ENCODE measurements around the gene AP5S1.
A peak's percentile ranks its signal among the peaks of the same experiment; 100 is the strongest.
"Not testable (repeated sequence)": the region's sequence is repeated elsewhere in the genome, so short reads cannot be mapped to it uniquely, and the experiment has no call there.

The AP5S1 gene, protein sequence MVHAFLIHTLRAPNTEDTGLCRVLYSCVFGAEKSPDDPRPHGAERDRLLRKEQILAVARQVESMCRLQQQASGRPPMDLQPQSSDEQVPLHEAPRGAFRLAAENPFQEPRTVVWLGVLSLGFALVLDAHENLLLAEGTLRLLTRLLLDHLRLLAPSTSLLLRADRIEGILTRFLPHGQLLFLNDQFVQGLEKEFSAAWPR

DNA sequence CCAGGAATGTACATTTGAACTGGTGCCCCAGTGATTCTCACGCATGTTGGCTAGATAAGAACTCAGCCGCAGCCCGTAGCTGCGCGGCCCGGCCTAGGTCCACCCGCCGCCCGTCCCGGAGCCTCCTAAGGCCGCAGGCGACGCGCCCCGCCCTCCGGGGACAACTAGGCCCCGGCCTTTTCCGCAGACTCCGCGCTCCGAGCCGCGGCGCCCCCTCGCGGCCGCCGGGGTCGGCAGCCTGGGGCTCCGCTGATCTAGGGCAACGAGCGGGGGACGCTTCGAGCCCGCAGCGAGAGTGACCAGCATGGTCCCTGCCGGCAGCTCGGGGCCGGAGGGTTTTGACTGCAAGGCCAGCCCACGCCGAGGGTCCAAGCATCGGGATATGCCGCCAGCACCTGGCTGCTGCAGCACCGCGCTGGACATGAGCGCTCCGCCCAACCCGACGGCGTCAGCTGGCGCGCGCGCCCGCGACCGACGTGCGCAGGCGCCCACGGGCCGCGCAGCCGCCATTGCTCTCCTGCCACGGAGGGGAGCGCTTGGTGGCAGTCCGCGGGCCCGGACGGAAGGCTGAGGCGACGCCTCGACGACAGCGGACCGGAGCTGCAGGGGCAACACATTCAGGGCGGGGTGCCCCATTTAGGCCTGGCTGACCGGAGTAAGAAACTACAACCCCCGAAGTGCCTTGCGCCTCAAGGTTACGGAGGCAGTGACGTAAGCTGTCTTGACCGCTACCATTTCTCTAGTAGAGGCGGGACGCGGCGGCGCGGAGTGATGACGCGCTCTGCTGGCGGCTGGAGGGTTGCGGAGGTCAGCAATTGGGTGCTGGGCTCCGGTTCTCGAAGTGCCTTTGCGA, at the start of gene AP5S1:
Gene AP5S1 (plus strand): TSS at position 500 of the 853 bp plus-strand sequence. CDS start 1,571 bp downstream, outside the sequence.
- DNase-seq: peak; percentile 94

DNA sequence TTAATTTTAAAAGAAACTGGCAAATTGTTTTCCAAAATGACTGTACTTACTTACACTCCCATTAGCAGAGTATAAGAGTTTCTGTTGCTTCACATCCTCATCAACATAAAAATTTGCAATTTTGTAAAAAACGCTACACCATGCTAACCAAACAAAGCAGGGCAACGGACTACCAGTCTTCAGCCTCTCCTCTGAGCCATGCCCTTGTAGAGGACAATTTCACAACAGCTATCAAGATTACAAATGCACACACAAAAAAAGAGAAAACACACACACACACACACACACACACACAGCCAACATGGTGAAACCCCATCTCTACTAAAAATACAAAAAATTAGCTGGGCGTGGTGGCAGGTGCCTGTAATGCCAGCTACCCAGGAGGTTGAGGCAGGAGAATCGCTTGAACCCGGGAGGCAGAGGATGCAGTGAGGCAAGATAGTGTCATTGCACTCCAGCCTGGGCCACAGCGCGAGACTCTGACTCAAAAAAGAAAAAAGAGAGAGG, 48.7 kb upstream of the AP5S1 start:
- no peak for DNase-seq

DNA sequence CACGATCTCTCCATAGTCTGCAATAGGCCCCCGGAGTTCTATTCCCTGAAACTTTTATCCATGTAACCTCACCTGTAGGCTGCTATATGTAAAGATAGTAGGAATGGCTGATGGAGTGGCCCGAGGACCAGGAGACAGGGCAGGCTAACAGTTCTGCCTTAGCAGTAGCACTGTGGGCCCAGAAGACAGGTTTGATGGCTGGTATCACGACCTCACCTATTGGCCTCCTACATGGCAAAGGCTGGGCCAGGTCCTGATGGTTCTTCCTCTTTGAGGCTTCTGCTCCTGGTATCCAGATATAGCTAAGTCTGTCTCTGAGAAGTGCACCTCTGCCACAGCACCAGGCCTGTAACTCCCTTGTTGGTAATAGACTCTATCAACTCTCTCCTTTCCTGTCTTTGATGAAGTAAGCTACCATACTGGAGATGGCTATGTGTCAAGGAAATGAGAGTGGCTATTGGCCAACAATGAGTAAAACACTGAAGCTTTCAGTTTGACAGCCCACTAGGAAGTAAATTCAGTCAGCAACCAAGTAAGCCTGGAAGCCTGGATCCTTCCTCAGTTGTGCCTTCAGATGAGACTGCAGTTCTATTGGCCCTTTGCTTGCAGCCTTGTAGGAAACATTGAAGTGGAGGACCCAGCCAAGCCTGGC, 44.8 kb upstream of the AP5S1 start:
- DNase-seq: no peak

DNA sequence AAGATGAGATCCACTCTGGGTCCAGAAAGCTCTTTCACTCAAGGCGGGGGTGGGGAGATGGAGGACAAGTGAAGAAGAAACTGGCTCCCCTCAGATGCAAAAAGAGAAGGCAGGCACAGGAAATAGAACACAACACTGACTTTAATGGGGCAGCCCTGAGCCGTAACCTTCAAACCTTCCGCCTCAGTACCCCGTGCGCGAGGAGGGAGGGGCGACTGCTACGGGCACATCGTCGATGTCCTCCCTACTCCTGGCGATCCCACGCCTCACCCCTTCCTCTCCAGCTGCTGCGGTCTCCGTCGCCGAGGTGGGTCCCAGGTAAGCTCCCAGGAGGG, 43.0 kb upstream of the AP5S1 start:
- DNase-seq: no peak

DNA sequence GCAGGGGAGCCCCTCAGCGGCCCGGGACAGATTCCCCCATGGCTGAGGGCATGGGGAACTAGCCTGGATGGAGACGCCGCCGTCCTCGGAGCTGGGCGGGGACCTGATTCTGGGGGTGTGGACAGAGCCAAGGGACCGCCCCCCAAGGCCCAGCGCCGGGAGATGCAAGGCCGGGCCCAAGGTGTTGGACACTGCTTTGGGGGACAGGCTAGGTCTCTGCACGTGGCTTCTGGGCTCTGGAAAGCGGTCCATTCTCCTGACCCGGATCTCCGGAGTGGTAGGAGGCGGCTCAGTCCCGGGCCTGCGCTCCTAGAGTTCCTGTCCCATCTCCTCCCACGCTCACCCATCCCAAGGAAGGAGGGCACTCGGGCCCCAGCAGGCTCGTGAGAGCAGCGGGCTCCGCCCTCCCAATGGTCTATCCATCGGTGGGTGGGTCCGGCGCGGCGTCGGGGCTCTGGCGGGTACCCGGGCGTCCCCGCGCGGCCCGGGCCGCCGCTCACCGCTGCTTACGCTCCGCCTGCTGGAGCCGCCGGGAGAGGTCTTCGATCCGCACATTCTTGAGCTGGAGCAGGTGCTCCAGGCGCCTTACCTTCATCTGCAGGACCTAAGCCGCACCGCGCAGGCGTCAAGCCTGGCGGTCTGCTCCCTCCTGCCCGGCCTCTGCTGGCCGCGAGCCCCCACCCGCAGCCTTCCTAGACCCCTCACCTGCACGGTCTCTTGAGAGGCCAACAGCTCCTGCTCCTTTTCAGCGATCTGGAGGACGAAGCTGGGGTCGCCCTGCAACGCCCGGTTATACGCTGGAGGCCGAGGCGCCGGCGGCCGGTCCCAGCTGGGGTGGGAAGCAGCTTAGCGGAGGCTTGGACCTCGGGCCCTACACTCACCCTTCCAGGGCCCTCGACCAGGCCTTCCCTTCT, 42.4 kb upstream of the AP5S1 start:
- DNase-seq: no peak

DNA sequence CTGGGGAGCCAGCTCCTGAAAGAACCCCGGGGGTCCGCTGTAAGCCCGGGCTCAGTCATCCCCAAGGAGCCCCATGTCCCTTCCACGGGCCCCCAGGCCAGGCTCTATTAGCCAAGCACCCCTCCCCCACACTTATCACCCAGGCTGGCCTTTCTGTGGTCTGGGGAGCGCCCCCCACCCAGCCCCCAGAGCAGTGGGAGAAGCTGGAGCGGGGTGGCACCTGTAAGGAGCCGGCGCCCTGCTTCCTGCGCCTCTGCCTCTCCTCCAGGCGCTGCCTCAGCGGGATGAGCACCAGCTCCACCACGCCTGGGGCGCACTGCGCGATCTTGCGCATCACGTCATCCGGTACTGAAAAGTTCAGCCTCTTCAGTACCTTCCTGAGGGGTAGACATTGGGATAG, 41.4 kb upstream of the AP5S1 start:
- DNase-seq: no peak

DNA sequence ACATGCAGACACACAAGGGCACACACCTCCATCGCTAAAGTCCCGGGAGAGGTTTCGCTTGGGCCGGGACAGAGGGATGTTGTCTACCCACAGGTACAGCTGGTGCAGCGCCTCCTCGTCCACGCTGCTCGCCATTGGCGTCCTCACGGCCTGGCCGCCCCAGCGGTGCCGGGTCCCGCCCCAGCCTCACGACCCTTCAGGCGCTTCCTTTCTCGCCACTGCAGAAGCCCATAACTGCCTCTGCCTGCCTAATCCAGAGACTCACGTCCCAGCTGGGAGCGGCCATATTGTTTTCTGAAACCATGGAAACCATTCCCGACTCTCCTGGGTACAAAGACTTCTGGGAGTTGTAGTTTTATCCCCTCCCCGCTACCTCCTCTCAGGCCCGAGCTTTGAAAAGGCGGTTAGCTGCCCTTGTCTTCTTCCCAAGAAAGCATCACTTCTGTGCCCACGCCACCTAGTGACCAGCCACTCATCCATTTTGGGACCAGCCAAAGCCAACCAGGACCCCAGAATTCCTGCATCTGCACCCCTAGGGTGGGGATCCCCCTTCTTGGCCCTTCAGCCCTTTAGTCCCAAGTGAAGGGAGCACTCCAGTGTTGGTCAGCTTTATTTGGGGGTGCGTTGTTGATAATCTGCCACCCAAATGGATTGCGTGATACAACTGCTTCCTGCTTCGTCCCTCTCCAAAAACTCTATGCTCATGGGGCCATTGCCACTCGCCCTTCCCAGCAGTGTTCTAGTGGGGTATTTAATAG, 39.0 kb upstream of the AP5S1 start, which contains the start of gene SPEF1:
Gene SPEF1 (minus strand): TSS at position 296 of the 758 bp plus-strand sequence. CDS start 161 bp downstream, at position 135.
- DNase-seq: peak; percentile 81

DNA sequence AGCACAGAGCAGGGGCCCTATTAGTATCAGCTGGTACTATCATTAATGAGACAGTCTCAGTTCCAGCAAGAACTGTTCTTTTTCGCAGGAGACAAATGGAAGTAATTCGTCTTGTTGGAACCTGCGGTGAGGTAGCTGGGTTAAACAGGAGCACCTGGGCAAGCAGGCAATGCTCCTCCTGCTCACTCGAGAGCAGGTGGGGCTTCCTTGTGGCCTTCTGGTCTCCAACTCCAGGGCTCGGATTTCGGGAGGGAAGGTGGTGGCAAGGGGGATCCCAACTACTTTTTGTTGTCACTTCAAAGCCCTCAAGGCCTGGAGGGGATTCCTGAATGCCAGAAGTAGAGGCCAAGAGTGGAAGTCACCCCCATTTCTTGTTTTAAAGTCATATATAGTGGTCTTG, 37.8 kb upstream of the AP5S1 start:
- no peak for DNase-seq

DNA sequence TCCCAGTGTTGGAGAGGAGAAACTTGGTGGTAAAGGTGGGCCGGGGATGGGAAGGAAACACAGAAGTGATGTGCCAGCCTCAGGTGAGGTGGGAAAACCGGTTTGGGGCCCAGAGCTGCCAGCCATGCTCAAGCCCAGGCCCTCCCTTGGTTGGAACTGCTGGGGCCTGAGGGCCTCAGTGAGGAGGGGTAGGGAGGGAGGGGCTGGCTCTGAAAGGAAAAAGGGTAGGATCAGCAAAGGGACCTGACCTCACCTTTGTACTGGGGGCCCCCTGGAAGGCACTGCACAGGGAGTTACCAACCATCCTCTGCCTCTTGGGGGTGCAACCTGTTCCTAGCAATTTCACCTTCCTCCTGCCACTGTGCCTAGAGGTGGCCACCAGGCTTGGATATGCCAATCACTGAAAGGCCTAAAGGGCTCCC, 37.3 kb upstream of the AP5S1 start:
- DNase-seq: no peak

DNA sequence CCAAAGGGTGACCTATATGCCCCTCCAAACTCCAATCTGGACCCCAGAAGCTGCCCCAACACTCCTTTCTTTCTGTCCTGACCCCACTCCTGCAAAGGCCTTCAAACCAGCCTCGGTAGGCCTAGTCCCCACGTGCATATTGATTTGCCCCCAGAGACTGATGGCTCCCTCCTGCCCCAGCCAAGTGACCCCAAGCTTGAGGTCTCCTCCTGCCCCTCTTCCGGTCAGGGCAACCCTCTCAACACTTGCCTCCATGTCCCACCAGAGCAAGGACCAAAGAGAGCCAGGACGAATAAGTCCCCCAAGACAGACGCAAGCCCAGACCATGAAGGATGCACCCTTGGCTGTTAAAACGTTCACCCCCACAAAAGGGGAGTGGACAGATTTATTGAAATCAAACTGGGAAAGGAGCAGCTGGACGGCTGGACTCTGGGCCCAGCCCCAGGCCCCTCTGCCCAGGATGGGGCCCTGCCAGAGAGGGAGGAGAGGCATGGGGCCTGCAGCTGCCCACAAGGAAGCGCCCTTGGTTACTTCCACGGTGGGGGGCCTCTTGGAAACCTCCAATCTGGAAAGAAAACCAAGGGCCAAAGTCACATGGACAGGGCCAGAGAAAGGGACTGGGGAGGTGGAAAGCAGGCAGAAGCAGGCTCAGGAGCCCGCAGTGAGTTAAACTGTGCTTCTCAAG, 36.7 kb upstream of the AP5S1 start:
- DNase-seq: no peak

DNA sequence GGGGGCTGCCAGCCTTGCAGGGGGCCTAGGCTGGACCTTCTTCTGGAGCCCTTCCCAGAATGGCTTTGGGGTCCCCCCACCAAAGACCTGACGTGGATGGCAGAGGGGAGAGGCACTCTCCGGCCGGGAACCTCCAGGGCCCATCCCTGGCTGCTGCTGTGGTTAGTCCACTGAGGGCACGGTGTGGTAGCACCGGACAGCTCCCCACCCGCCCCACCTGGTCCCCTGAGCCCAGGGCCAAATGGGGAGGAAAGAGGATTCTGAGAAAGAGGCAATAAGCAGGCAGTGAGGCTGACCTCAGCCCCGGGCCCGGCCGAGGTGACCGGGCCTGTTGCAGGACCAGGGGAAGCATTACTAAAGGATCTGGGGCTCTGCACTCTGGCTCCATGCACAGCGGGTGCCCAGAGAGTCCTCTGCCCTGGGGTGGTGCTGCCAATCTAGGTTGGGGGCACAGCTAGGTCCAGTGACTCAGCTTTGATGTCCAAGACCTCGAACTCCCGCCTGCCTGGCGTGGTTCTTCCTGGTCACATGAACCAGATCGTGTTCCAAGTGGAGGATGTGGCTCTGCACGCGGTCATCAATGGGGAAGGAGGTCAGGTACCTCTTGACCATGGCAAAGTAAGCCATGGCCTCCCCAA, 36.0 kb upstream of the AP5S1 start:
- no peak for DNase-seq

DNA sequence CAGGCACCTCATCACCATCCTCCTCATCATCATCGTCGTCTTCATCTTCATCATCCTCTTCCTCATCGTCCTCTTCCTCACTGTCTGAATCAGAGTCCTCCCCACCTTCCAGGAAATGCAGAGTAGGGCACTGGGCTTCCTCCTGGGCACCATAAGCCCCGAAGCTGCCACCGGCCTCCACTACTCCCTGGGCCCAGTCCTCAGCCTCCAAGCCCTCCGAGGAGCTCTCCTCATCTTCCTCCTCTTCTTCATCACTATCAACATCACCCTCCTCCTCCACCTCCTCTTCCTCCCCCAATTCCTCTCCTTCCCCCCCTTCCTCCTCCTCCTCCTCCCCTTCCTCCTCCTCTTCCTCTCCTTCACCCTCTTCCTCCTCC, 35.5 kb upstream of the AP5S1 start:
- DNase-seq: no peak

DNA sequence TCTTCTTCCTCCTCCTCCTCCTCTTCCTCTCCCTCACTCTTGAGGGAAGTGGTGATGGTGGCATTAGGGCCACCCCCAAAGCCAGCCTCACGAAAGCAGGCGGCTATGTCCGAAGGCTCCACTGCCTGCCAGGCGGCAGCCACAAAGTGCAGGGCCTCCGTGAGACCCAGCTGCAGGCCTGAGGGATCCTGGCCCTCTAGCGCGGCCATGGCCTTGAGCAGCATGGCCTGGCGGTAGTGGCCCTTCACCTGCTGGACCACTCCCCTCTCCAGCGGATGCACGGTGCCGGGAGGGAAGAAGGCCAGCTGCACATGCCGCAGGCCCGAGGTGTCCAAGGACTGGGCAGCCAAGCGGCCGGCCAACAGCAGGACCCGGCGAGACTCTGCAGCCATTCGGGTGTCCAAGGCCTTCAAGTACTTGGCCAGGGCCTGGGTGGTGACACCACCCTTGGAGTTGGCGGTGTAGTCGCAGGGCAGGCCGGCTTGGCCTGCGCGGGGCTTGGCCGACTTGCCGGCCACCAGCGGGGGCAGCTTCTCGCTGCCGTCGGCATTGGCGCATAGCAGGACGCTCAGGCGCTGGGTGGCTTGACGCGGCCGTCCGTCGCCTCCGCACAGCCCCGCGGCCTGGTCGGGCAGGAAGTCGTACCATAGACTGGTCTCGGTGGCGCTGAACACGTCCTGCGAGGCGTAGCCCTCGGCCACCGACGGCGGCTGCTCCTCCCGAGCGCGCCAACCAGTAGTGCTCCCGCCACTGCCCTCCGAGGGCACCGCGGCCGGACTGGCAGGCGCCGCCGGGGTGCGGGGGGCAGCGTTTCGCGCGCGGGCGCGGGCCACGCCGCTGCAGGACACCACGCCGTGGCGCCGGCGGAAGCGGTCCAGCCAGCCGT, 34.9 kb upstream of the AP5S1 start:
- DNase-seq: no peak

DNA sequence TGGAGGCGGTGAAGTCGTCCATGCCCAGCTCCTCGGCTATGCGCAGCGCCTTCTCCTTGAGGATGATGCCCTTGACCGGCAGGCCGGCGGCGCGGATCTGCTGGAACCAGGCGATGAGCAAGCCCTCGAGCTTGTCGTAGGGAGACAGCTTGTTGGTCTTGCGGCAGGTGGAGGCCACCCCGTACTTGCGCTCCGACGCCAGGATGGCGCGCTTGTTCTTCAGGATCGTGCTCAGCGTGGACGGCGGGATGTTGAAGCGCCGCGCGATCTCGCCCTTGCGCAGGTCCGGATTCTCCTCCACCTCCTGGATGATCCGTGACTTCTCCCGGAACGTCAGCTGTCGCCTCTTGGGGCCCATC, 34.2 kb upstream of the AP5S1 start:
- peak; percentile 6 for DNase-seq

DNA sequence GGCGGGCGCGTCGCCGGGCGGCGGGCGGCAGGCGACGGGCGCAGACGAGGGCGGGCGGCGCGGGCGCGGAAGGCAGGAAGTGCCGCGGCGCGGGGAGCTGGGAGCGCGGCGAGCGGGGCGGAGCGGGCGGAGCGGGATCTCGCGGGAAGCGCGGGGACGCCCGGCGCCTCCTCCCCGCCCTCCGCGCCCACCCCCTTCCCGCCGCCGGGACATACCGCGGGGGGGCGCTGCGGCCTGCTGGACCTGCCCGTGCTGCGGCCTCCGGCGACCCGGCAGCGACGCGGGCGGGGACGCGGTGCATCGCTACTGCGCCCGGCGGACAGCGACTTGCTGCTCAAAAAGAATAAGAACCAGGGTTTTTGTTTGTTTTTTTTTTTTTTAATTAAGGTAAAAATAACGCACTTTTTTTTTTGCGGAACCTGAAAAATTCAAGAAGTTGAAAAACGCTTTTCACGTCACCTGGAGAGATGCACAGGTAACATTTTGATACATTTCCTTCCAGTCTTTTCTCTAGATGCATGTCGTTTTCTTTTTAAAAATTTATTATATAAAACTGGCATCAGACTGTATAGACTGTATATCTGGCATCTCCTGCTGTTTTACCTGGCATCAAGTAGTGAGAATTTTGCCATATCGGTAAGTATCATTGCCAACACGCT, 33.6 kb upstream of the AP5S1 start, which contains the start of gene CENPB:
Gene CENPB (minus strand): TSS at position 76 of the 659 bp plus-strand sequence. CDS start 257 bp downstream, outside the sequence.
- peak; percentile 51 for DNase-seq

DNA sequence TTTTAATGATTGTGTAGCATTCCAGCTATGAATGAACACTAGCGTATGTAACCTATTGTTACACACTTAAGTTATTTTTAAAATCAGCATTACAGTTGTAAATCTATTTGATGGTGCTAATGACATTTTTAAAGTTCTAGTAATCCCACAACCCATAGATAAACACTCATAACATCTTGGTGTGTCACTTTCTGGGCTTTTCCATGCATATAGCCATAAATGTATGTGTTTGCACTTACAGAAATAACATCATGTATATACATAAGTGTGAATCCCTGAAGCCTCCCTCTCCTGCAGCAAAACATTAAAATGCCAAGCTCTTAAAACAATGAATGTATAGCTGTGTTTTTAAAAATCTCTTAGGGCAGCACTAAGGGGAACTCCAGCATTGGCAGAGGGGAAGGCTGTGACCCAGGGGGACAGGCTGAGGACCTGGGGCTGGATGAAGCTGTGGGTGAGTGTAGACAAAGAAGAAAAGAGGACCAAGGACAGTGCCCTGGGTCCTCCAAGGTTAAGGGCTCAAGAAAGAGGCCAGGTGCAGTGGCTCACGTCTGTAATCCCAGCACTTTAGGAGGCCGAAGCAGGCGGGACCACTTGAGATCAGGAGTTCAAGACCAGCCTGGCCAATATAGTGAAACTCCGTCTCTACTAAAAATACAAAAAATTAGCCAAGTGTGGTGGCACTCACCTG, 32.9 kb upstream of the AP5S1 start:
- no peak for DNase-seq

DNA sequence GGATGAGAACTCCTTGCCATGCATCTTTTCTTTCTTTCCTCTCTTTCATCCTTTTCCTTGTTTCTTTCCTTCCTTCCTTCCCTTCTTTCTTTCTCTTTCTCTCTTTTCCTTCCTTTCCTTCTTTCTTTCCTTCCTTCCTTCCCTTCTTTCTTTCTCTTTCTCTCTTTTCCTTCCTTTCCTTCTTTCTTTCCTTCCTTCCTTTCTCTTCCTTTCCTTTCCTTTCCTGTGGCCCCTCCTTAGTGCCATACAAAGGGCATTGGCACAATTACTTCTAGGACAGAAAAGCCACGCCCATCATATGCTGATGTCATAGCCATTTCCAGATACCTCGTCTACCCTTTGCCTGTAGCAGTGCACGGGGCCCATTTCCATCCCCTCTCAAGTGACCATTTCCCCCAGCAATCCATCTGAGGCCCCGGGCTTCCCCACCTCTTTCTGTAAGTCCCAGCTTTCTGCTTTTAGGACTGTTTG, 31.6 kb upstream of the AP5S1 start:
- no peak for DNase-seq

DNA sequence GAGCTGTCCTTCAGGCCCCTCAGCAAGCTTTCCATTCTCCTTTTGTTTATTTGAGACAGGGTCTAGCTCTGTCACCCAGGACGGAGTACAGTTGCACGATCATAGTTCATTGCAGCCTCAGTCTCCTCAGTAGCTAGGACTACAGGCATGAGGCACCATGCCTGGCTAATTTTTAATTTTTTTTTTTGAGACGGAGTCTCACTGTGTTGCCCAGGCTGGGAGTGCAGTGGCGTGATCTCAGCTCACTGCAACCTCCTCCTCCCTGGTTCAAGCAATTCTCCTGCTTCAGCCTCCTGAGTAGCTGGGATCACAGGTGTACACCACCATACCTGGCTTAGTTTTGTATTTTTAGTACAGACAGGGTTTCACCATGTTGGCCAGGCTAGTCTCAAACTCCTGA, 31.1 kb upstream of the AP5S1 start:
- DNase-seq: not testable (repeated sequence)

All from NCI-H1417 treated with DMSO at 0.1 percent for 48 hours (cell line).